ENCODE data around the gene TMEM54.

- TF ChIP-seq CTCF (IDR thresholded peaks at IDR 0.05) (no peak), POLR2A (IDR thresholded peaks at IDR 0.05) (no peak)
These were observed 47.2 kb upstream of the TMEM54 start for GRCh38 chr1:32948390-32948722.

Data from esophagus squamous epithelium (tissue), 4 donors.